BE2C (cell line): Measurements from ENCODE around the gene NPAT.

Experiments
- DNase-seq: peaks from one replicate; pipeline ENCODE4 v3.0.0-alpha.2; 2020
- H3K27me3 ChIP-seq: fragments of 250-450 bp; sonication (Bioruptor Pico); 2 replicates; pipeline ENCODE4 v1.5.1; 2020; ENCODE audit warnings: mild to moderate bottlenecking
- H3K36me3 ChIP-seq: fragments of 250-450 bp; sonication (Bioruptor Pico); 2 replicates; pipeline ENCODE4 v1.5.1; 2020; ENCODE audit warnings: mild to moderate bottlenecking
- H3K4me1 ChIP-seq: fragments of 250-450 bp; sonication (Bioruptor Pico); 2 replicates; pipeline ENCODE4 v1.5.1; 2020
- H3K4me3 ChIP-seq: 2 replicates; pipeline ENCODE4 v1.5.1; 2011; ENCODE audit warnings: low read depth, low read length
- H3K9me3 ChIP-seq: fragments of 250-450 bp; sonication (Bioruptor Pico); 2 replicates; pipeline ENCODE4 v1.5.1; 2020
- TF ChIP-seq, protein P1 (sequence below): IDR thresholded peaks from 2 replicates; pipeline ENCODE4 v1.5.1; 2012; ENCODE audit warnings: mild to moderate bottlenecking, low read depth, low read length

The NPAT gene

DNA sequence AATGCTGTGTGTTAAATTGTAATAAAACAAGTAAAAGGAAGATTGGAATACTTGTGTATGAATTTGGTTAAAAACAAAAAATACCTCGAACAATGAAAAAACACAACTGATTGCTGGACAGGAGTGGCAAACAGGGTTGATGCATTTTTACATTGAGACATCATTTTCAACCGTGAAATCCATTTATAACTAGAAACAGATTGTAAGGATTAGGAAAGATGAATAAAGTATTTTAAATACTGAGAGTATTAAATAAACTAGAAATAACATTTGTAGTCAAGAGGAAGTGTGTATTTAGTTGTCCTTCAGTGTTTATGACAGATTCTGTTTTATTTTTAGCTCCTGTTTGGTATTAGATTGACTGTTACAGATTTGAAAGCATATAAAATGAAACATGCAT is 5.8 kb upstream of the NPAT start:
- TF ChIP-seq, protein P1, sequence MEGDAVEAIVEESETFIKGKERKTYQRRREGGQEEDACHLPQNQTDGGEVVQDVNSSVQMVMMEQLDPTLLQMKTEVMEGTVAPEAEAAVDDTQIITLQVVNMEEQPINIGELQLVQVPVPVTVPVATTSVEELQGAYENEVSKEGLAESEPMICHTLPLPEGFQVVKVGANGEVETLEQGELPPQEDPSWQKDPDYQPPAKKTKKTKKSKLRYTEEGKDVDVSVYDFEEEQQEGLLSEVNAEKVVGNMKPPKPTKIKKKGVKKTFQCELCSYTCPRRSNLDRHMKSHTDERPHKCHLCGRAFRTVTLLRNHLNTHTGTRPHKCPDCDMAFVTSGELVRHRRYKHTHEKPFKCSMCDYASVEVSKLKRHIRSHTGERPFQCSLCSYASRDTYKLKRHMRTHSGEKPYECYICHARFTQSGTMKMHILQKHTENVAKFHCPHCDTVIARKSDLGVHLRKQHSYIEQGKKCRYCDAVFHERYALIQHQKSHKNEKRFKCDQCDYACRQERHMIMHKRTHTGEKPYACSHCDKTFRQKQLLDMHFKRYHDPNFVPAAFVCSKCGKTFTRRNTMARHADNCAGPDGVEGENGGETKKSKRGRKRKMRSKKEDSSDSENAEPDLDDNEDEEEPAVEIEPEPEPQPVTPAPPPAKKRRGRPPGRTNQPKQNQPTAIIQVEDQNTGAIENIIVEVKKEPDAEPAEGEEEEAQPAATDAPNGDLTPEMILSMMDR = no peak
- H3K36me3 ChIP-seq = peaks cover 44% of the 10 kb centered on the region
- no peaks in the 10 kb centered on the region for H3K9me3 ChIP-seq
- H3K4me3 ChIP-seq = no peak overlapping the region
- no peaks in the 10 kb centered on the region for H3K4me1 ChIP-seq
- DNase-seq = no peak
- no peaks in the 10 kb centered on the region for H3K27me3 ChIP-seq

DNA sequence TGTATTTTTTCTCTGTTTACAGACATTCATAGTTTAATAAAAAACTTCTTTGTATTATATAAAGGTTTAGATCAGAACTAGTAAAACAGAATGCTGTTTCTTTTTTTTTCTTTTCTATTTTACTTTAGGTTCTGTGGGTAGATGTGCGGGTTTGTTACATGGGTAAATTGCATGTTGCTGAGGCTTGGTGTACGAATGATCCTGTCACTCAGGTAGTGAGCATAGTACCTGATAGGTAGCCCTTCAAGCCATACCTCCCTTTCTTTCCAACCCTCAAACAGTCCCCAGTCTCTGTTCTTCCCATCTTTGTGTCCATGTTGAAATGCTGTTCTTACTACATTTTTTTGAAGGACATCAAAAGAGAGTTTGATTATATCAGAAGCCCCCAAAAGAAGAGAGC is 3.6 kb upstream of the NPAT start:
- TF ChIP-seq, protein P1 = no peak
- H3K36me3 ChIP-seq = peaks cover 31% of the 10 kb centered on the region
- H3K4me1 ChIP-seq = no peaks in the 10 kb centered on the region
- H3K9me3 ChIP-seq = no peaks in the 10 kb centered on the region
- DNase-seq = no peak
- no peak overlapping the region for H3K4me3 ChIP-seq
- H3K27me3 ChIP-seq = no peaks in the 10 kb centered on the region

DNA sequence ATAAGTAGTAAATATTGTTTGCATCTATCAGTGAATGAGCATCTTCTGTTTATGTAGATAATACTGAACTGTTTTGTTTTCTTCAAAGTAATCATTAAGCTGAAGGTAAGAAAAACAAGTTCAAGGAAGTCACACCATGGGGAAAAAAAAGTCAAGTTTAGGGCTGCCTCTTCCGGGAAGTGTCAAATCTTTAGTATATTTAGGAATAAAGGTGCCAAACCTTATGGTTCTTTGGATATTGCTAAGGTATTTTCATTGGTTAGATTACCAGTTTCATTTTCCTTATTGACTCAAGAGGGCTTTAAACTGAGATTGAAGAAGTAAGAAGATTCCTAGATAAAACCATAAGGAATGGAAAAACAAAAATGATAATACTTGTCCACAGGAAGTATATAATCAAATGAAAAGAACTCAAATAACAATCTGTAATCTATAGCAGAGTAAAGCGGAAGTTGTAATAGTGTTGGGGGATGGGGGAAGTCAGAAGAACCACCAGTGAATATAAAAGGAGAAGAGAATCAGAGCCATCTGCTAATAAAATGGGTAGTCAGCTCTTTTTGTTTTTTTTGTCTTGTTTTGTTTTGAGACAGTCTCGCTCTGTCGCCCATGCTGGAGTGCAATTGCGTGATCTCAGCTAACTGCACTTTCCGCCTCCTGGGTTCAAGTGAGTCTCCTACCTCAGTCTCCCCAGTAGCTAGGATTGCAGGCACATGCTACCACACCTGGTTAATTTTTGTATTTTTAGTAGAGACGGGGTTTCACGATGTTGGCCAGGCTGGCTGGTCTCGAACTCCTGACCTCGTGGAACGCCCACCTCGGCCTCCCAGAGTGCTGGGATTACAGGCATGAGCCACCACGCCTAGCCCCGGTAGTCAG is 2.7 kb upstream of the NPAT start:
- TF ChIP-seq, protein P1 = no peak

DNA sequence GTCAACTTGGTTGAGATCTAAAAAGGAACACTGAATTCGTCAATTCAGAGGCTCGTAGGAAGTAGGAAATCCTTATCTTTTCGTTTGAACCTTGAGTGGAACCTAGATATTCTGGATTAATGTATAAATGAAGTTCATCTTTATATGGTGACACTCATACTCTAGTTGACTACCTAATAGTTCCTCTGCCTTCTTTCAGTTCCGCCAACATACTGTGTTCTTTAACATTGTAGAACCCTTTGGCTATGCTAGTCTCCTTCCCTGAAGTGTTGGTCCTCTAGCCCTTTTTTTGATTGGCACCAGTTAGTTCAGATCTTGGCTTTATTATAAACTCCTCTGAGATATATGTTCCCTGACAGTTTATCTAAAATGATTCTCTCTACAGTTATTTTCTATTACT is 1.9 kb upstream of the NPAT start:
- no peak for DNase-seq

More for the DNA sequence above, 2.7 kb upstream of the NPAT start:
- peaks cover 26% of the 10 kb centered on the region for H3K36me3 ChIP-seq
- no peak for DNase-seq
- no peaks in the 10 kb centered on the region for H3K4me1 ChIP-seq
- peak overlapping the region; percentile 94; the same call in 1 of the 2 replicates for H3K4me3 ChIP-seq
- no peaks in the 10 kb centered on the region for H3K9me3 ChIP-seq
- H3K27me3 ChIP-seq = no peaks in the 10 kb centered on the region

DNA sequence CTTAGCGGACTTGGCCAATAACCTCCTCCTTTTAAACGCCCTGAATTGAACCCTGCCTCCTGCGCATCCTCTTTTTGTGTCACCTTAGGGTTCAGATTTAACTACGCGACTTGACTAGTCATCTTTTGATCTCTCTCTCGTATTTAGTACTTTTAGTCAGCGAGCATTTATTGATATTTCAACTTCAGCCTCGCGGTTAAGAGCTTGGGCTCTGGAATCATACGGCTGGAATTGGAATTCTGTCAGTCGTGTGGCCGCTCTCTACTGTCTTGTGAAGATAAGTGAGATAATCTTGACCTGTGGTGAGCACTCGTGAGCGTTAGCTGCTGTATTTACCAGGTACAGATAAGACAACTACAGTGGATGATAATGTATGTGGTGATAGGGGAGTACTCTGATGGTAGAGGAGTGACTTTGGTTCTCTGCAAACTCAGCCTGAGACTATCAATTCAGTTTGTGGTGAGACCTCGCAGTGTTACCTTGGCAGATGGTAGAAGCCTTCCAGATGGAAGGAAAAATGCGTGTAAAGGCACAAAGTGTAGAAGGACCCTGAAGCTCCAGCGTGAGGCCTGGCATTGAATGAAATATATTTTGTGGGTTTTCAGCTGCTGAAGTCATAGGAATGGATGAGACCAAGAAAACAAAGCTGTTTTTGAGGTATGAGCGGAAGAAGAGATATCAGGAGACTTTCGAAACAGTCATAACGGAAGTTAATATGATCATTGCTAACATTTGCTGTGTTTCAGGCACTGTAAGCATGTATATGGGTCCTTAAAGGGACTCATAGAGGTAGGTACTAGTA is 1.1 kb upstream of the NPAT start:
- Histone ChIP-seq H3K4me3 (peak overlapping the region; percentile 94), H3K4me1 (no peaks in the 10 kb centered on the region), H3K27me3 (no peaks in the 10 kb centered on the region), H3K9me3 (no peaks in the 10 kb centered on the region), H3K36me3 (peaks cover 10% of the 10 kb centered on the region)
- DNase-seq = no peak
- TF ChIP-seq, protein P1 = no peak

More for the DNA sequence above, 1.9 kb upstream of the NPAT start:
- peaks cover 19% of the 10 kb centered on the region for H3K36me3 ChIP-seq
- H3K27me3 ChIP-seq = no peaks in the 10 kb centered on the region
- no peaks in the 10 kb centered on the region for H3K4me1 ChIP-seq
- peak overlapping the region; percentile 94 for H3K4me3 ChIP-seq
- TF ChIP-seq, protein P1 = no peak
- H3K9me3 ChIP-seq = no peaks in the 10 kb centered on the region
